IPS-20b (cell line): ENCODE results near the gene LIAS.
"Not testable (repeated sequence)": the region's sequence is repeated elsewhere in the genome, so short reads cannot be mapped to it uniquely, and the experiment has no call there.

ENCODE experiments used
- H3K27ac ChIP-seq: one replicate; pipeline ENCODE4 v1.5.1; 2013; ENCODE audit warnings: low read length
- H3K27me3 ChIP-seq: 2 replicates; pipeline ENCODE4 v1.6.1; 2013; ENCODE audit warnings: mild to moderate bottlenecking, low read length, inconsistent platforms; ENCODE audit not compliant: insufficient read depth
- H3K36me3 ChIP-seq: 2 replicates; pipeline ENCODE4 v1.6.1; 2013; ENCODE audit warnings: low read depth, mild to moderate bottlenecking, inconsistent platforms, low read length, moderate library complexity; ENCODE audit not compliant: insufficient read depth
- H3K4me1 ChIP-seq: 2 replicates; pipeline ENCODE4 v1.6.1; 2013; ENCODE audit warnings: mild to moderate bottlenecking, control low read depth, inconsistent platforms, low read length, moderate library complexity; ENCODE audit not compliant: insufficient read depth
- H3K4me3 ChIP-seq: 2 replicates; pipeline ENCODE4 v1.5.1; 2013; ENCODE audit warnings: mild to moderate bottlenecking, low read length, inconsistent platforms
- H3K9ac ChIP-seq: 2 replicates; pipeline ENCODE4 v1.6.1; 2013; ENCODE audit warnings: low read depth, mild to moderate bottlenecking, inconsistent platforms, low read length, moderate library complexity
- H3K9me3 ChIP-seq: 2 replicates; pipeline ENCODE4 v1.6.1; 2013; ENCODE audit warnings: mild to moderate bottlenecking, low read depth, low read length, inconsistent platforms; ENCODE audit not compliant: insufficient read depth

Gene LIAS

GRCh38 chr4:39455486-39455885 is 3.4 kb upstream of the LIAS start:
- Histone ChIP-seq H3K36me3 (peaks cover 80% of the 10 kb centered on the region), H3K27ac (no peak overlapping the region), H3K9me3 (no peaks in the 10 kb centered on the region), H3K4me3 (peak overlapping the region; percentile 98; the same call in 1 of the 2 replicates), H3K9ac (peak overlapping the region; percentile 99; the same call in 1 of the 2 replicates), H3K27me3 (no peaks in the 10 kb centered on the region), H3K4me1 (peaks cover 10% of the 10 kb centered on the region; the same call in 1 of the 2 replicates)

- Histone ChIP-seq H3K36me3 (peaks cover 74% of the 10 kb centered on the region), H3K4me3 (peak overlapping the region; percentile 98), H3K9me3 (no peaks in the 10 kb centered on the region), H3K4me1 (peaks cover 10% of the 10 kb centered on the region; the same call in 1 of the 2 replicates), H3K9ac (peak overlapping the region; percentile 99), H3K27me3 (no peaks in the 10 kb centered on the region), H3K27ac (peak overlapping the region; percentile 91)
These were observed 1.7 kb upstream of the LIAS start for GRCh38 chr4:39456946-39457763.

- not testable (repeated sequence) for H3K27me3 ChIP-seq, H3K9me3 ChIP-seq, H3K4me1 ChIP-seq
- Histone ChIP-seq H3K4me3 (peak overlapping the region; percentile 98), H3K36me3 (peaks cover 74% of the 10 kb centered on the region), H3K9ac (peak overlapping the region; percentile 99), H3K27ac (peak overlapping the region; percentile 91)
These were observed 723 bp upstream of the LIAS start for GRCh38 chr4:39458161-39458504.

GRCh38 chr4:39464886-39465501 is 6.1 kb downstream of the LIAS start:
- Histone ChIP-seq H3K9me3 (no peaks in the 10 kb centered on the region), H3K9ac (no peak overlapping the region), H3K4me3 (no peak overlapping the region), H3K27ac (no peak overlapping the region), H3K27me3 (no peaks in the 10 kb centered on the region), H3K4me1 (no peaks in the 10 kb centered on the region), H3K36me3 (peaks cover 67% of the 10 kb centered on the region)

- H3K27ac ChIP-seq, result no peak overlapping the region
- no peak overlapping the region for H3K9ac ChIP-seq
These were observed 7.9 kb downstream of the LIAS start for GRCh38 chr4:39466747-39467146.

GRCh38 chr4:39467464-39467863 is 8.6 kb downstream of the LIAS start:
- H3K4me1 ChIP-seq, result no peaks in the 10 kb centered on the region

More at GRCh38 chr4:39466747-39467146, 7.9 kb downstream of the LIAS start:
- Histone ChIP-seq H3K4me1 (no peaks in the 10 kb centered on the region), H3K9me3 (no peaks in the 10 kb centered on the region), H3K36me3 (peaks cover 72% of the 10 kb centered on the region), H3K27me3 (no peaks in the 10 kb centered on the region), H3K4me3 (no peak overlapping the region)

GRCh38 chr4:39469429-39470077 is 10.7 kb downstream of the LIAS start:
- no peaks in the 10 kb centered on the region for H3K4me1 ChIP-seq
- peaks cover 68% of the 10 kb centered on the region for H3K36me3 ChIP-seq
- no peak overlapping the region for H3K4me3 ChIP-seq
- peak overlapping the region; percentile 47; the same call in 1 of the 2 replicates for H3K9ac ChIP-seq
- no peaks in the 10 kb centered on the region for H3K27me3 ChIP-seq
- no peaks in the 10 kb centered on the region for H3K9me3 ChIP-seq
- no peak overlapping the region for H3K27ac ChIP-seq

More at GRCh38 chr4:39467464-39467863, 8.6 kb downstream of the LIAS start:
- H3K9ac ChIP-seq, result no peak overlapping the region
- no peak overlapping the region for H3K27ac ChIP-seq
- no peaks in the 10 kb centered on the region for H3K27me3 ChIP-seq
- no peaks in the 10 kb centered on the region for H3K9me3 ChIP-seq
- H3K36me3 ChIP-seq, result peaks cover 76% of the 10 kb centered on the region
- no peak overlapping the region for H3K4me3 ChIP-seq

- Histone ChIP-seq H3K9me3 (no peaks in the 10 kb centered on the region), H3K27me3 (no peaks in the 10 kb centered on the region), H3K36me3 (peaks cover 60% of the 10 kb centered on the region), H3K9ac (no peak overlapping the region), H3K4me3 (no peak overlapping the region), H3K4me1 (no peaks in the 10 kb centered on the region), H3K27ac (no peak overlapping the region)
These were observed 11.5 kb downstream of the LIAS start for GRCh38 chr4:39470402-39470801.

- peaks cover 52% of the 10 kb centered on the region for H3K36me3 ChIP-seq
- H3K27ac ChIP-seq, result no peak overlapping the region
- H3K9me3 ChIP-seq, result no peaks in the 10 kb centered on the region
- no peaks in the 10 kb centered on the region for H3K4me1 ChIP-seq
- no peak overlapping the region for H3K4me3 ChIP-seq
- H3K27me3 ChIP-seq, result no peaks in the 10 kb centered on the region
- no peak overlapping the region for H3K9ac ChIP-seq
These were observed 13.5 kb downstream of the LIAS start for GRCh38 chr4:39472396-39472795.

- Histone ChIP-seq H3K27me3 (no peaks in the 10 kb centered on the region), H3K4me3 (no peak overlapping the region), H3K4me1 (no peaks in the 10 kb centered on the region), H3K36me3 (peaks cover 32% of the 10 kb centered on the region), H3K9ac (no peak overlapping the region), H3K9me3 (no peaks in the 10 kb centered on the region), H3K27ac (no peak overlapping the region)
These were observed 17.5 kb downstream of the LIAS start for GRCh38 chr4:39476187-39476895.

GRCh38 chr4:39480251-39480650 is 21.4 kb downstream of the LIAS start:
- no peak overlapping the region for H3K27ac ChIP-seq
- peaks cover 10% of the 10 kb centered on the region; the same call in 1 of the 2 replicates for H3K36me3 ChIP-seq
- H3K4me3 ChIP-seq, result no peak overlapping the region
- no peak overlapping the region for H3K9ac ChIP-seq
- no peaks in the 10 kb centered on the region for H3K4me1 ChIP-seq
- peaks cover 2% of the 10 kb centered on the region; the same call in 1 of the 2 replicates for H3K9me3 ChIP-seq
- no peaks in the 10 kb centered on the region for H3K27me3 ChIP-seq
